ENCODE measurements around the gene ZBTB9.

GRCh38 chr6:33454009-33454946 is at the start of gene ZBTB9:
- TF ChIP-seq CTCF (IDR thresholded peaks at IDR 0.05; ENCODE audit: low read depth, low read length, missing input control) (no peak), SP1 (IDR thresholded peaks at IDR 0.05) (peak; percentile 96), ATF3 (IDR thresholded peaks at IDR 0.05) (no peak), MAX (IDR thresholded peaks at IDR 0.05) (peak; percentile 84), TAF1 (conservative IDR thresholded peaks at IDR 0.05) (peak; percentile 57), GABPA (IDR thresholded peaks at IDR 0.05 in 1 of 2, conservative IDR thresholded peaks at IDR 0.05 in 1 of 2) (peak; percentile 74 to 96), EGR1 (IDR thresholded peaks at IDR 0.05; ENCODE audit: low read depth in 2 of 2) (peak in 1 of 2 donors; percentile 77), YY1 (IDR thresholded peaks at IDR 0.05) (peak; percentile 67), JUND (IDR thresholded peaks at IDR 0.05) (no peak), REST (IDR thresholded peaks at IDR 0.05) (peak; percentile 73), RAD21 (IDR thresholded peaks at IDR 0.05) (peak; percentile 18 to 64), HNF4A (conservative IDR thresholded peaks at IDR 0.05) (no peak)
